Limb (tissue), 2 donors: ENCODE data around the gene ANLN.
"Not testable (repeated sequence)": the region's sequence is repeated elsewhere in the genome, so short reads cannot be mapped to it uniquely, and the experiment has no call there.

Experiments used
- DNase-seq, 2 donors: peaks; one replicate each; pipeline ENCODE4 v3.0.0-alpha.2; 2016; ENCODE audit errors: extremely low spot score in 2 of 2

Gene ANLN

DNA sequence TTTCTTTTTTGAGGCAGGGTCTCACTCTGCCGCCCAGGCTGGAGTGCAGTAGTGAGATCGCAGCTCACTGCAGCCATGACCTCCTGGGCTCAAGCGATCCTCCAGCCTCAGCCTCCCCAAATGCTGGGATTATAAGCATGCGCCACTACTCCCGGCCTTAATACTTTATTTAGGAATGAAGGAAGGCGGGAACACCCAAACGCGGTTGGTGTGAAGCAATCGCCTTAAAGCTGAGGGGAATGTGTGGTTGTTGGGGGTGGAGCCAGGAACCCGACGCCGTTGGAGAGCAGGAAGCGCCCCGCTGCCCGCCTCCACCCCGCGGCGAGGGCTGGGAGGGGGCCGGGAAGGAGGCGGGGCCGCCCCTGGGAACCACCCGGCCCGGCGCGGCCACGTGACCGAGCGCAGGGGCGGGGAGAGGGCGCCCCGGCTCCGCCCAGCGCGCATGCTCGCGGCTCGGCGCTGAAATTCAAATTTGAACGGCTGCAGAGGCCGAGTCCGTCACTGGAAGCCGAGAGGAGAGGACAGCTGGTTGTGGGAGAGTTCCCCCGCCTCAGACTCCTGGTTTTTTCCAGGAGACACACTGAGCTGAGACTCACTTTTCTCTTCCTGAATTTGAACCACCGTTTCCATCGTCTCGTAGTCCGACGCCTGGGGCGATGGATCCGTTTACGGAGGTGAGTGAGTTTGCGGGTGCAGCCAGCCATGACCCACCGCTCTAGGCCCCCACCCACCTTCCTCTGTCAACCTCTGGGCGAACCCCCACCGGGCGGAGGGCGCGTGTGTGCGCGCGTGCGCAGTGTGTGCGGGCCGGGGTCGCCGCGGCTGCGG lies at the start of gene ANLN:
TSS of gene ANLN (plus strand) at position 492 of the 828 bp plus-strand sequence. CDS start at position 657, 165 bp downstream.
- DNase-seq = peak; percentile 94

GRCh38 chr7:36343548-36343947 lies 46.1 kb upstream of the ANLN start:
- no peak for DNase-seq

GRCh38 chr7:36344622-36345021 lies 45.0 kb upstream of the ANLN start:
- no peak for DNase-seq

- DNase-seq = no peak
These were observed 43.3 kb upstream of the ANLN start for GRCh38 chr7:36346260-36346831.

DNA sequence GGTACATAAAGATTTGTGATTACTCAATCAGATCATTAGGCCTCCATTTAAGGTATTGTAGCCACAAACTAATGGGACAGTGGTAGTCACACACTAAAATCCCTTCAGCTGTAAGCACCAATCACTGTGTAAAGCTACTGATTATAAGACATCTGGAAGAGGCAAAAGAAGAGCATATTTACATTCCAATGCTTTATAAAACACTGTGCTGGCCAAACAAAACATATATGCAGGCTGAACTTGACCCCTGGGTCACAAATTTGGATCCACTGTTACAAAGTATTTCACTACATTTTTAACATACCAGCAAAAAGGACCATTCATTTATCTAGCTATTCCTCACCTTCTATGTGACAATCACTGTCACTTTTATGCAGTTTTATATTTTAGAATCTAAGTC lies 41.4 kb upstream of the ANLN start:
- no peak for DNase-seq

- no peak for DNase-seq
These were observed 40.9 kb upstream of the ANLN start for GRCh38 chr7:36348771-36349170.

DNA sequence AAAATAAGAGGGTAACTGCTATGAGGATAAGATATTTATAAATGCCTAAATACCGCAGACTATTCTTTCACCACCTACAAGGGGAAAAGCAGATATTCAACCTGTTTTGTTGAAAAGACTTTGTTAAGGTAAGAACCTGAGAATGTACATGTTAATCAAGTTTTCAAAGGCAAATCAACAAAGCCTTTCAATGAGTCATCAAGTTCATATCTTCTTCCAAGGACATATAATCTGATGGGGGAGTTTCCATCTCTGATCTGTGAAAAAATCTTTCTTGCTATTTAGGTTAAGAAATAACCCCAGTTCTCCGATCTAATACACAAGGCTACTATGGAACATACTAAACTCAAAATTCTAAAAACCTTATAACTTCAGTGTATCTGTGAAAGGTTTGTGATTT lies 40.0 kb upstream of the ANLN start:
- DNase-seq = no peak

- no peak for DNase-seq
These were observed 34.2 kb upstream of the ANLN start for GRCh38 chr7:36355490-36355889.

DNA sequence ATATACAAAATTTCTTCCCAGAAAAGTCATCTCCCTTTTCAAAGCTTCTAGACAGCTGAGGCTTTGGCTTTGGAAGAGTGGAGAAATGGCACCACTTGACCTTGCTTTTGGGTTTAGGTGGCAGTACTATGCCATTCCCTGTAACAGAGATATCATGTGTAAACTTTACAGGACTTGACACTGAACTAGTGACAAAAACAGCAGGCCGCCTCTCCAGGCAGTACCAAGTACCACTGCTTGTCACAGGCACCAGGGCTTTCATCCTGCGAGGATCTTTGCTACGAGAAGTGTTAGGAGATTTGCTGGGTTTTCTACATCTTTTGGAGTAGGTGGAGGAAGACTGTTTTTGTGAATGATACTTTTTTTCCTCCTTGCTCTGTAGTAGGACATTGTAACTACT lies 32.6 kb upstream of the ANLN start:
- no peak for DNase-seq

GRCh38 chr7:36358589-36358988 lies 31.1 kb upstream of the ANLN start:
- DNase-seq = no peak

- DNase-seq = no peak
These were observed 29.4 kb upstream of the ANLN start for GRCh38 chr7:36360244-36360643.

DNA sequence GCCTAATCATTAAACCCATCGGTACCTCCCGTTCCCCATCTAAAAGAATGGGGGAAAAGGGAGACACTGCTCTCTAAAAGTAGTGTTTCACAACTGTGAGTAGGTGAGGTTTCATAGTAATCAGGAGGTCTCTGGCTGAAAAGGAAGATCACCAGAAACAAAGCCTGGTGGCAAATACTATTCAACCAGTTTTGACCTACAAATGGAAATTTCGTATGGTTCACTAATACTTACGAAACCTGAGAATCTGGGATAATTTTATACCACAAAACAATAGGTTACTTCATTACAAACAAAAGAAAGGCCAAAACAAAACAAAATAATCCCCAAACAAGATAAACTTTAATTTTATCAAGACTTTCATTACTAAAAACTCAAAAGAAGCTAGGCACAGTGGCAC lies 28.4 kb upstream of the ANLN start:
- DNase-seq = no peak

- DNase-seq = no peak
These were observed 26.1 kb upstream of the ANLN start for GRCh38 chr7:36363515-36363914.

DNA sequence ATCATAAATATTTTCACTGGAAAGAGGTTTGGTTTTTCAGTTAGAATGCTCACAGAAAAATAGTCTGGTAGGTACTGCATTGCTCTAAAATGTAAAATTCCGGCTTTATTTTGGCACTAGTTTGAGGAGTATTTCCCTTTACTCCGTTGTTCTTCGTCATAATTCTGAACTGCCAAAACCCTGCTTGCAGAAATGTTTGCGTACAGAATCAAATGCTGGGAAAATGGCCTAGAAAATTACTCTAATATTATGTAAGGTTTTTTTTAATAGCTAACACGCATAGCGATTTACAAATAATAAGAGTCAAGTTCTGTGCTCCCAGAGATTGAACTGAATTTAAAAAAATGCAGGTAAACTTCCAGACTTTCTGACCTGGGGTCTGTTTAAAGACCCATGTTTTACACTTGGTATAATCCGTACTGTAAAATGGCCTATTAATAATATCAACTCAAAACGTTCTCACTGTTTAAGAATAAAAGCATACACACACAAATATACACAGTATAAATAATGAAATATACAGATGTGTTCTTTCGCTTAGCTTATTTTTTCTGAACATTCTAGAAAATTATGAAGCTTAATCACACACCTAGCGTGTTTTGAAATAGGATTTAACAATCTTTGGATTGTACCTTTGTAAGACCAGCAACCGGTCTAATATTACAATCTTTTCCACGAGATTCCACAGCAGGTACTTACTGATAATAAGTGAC lies 23.5 kb upstream of the ANLN start:
- no peak for DNase-seq

GRCh38 chr7:36366718-36367560 lies 22.7 kb upstream of the ANLN start:
- DNase-seq = peak; percentile 92 to 96

- no peak for DNase-seq
These were observed 22.0 kb upstream of the ANLN start for GRCh38 chr7:36367561-36368077.

DNA sequence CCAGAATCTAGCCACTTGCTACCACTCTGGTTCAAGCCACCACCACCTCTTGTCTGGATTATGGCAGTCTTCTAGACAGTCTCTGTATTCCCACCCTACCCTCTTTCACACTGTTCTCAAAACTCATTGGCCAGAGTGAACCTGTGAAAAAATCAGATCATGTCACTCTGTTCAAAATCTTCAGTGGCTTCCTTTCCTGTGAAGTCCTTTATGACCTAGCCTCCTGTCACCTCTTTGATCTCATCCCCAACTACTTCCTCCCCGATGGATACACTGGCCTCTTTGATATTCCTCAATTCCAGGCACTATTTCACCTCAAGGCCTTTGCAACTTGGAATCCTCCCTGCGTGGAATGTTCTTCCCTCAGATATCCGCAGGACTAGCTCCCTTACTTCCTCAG lies 21.2 kb upstream of the ANLN start:
- no peak for DNase-seq

DNA sequence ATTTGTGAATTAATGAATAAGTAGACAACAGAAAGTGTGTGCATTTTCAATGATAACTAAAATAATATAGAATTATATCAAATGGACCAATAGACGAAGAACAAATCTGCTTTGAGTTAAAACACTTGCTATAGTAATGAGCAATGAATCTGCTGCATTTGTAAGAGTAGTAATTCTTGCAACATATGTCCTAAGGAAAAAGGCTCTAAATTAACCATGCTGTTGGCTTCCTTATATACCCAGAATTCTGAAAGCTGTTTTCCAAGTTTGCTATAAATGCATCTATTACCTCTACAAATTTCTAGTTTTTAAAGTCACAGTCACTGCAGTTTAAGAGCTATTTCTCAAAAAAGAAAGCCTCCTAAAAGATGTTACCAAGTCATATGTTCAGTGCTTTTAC lies 20.5 kb upstream of the ANLN start:
- DNase-seq = no peak

DNA sequence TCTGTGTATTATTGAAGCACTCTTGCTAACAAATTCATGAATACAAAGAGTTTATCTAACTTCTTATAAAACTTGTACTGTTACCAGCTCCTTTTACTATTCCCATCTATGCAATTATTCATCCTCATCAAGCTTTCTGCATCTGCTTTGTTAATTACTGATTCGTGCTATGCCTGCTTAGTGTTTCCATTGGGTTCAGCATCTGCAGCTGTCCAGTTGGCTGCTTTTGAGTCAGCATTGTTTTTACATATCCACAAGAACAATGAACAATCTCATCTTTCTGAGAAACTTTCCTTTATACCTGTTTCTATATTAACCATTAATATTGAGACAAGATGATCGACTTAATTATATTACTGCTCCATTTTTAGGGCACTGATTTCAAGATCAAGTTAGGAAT lies 19.6 kb upstream of the ANLN start:
- DNase-seq = no peak

DNA sequence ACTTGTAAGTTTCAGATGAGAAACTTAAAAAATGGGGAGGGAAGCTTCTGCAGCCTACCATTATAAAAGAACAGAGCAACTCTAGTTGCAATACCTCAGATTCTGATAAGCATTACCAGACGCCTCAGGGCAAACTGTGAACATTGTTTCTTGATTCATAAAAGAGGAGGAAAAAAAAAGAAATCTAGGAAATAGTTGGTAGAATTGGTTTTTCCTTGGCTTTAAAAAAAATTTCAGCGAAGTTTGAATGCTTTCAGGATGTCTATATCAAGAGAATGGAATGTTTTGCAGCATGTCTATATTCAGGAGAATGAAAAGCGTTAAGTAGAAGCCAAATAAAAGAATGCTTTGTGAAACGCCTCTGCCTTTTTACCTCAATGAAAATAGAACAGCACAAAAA lies 17.5 kb upstream of the ANLN start:
- DNase-seq = no peak

- DNase-seq = not testable (repeated sequence)
These were observed 11.1 kb upstream of the ANLN start for GRCh38 chr7:36378555-36378954.
